HCT116 (cell line): ENCODE data around the gene CYP1A1. TPM values are rescaled to one million over a fixed set of nuclear protein-coding genes. Genes with fewer than 3 reads are reported as not detected.
"Not testable (repeated sequence)": the region's sequence is repeated elsewhere in the genome, so short reads cannot be mapped to it uniquely, and the experiment has no call there.

ENCODE experiments used
- ATAC-seq: fragments of 200-7000 bp; cut with Tn5 transposase; 2 replicates; pipeline ENCODE4 v1.9.1; 2020; ENCODE audit warnings: mild to moderate bottlenecking, moderate library complexity
- BruUV-seq: library from RNA; stranded (reverse); fragments of 400-500 nt; replicated peaks from 2 replicates; lab custom pipeline; 2021; lab: Mats Ljungman, UMichigan
- CTCF ChIA-PET: fragments of 300-600 bp; sonication (Branson Sonifier 250); formaldehyde crosslinking; loops from one replicate; lab custom pipeline; 2021; ENCODE audit warnings: antibody characterized with exemption; lab: Charles Lee
- POLR2A ChIA-PET: fragments of 300-600, 350-600 bp; sonication (Branson Sonifier 250); formaldehyde crosslinking; loops from one replicate; lab custom pipeline; 2021; ENCODE audit warnings: antibody characterized with exemption; lab: Charles Lee
- RAD21 ChIA-PET, 2 experiments: fragments of 300-600 bp; sonication (Branson Sonifier 250); formaldehyde crosslinking; loops; one replicate each; lab custom pipeline; 2023; ENCODE audit warnings: low total read pairs in 2 of 2; ENCODE audit not compliant: uncharacterized antibody in 2 of 2, unreplicated experiment in 2 of 2, low non-redundant PET in 1 of 2; lab: Charles Lee
- DNase-seq: peaks from one replicate; pipeline ENCODE4 v3.0.0-alpha.2; 2010; ENCODE audit warnings: low read depth, low spot score
- H2AFZ ChIP-seq: fragments of 200-600 bp; shearing (Covaris generic), sonication (generic); 2 replicates; pipeline ENCODE4 v1.6.1; 2017; ENCODE audit warnings: low read depth, mixed run types, mixed read lengths, antibody characterized with exemption, low read length; ENCODE audit not compliant: poor library complexity, severe bottlenecking
- H3K27ac ChIP-seq: 2 replicates; pipeline ENCODE4 v1.5.1; 2012; ENCODE audit warnings: low read depth, low read length
- H3K27me3 ChIP-seq: fragments of 200-600 bp; sonication (generic); 2 replicates; pipeline ENCODE4 v1.6.1; 2016; ENCODE audit warnings: mixed run types, low read length, mixed read lengths; ENCODE audit not compliant: insufficient read depth
- H3K36me3 ChIP-seq, 2 experiments: fragments of 200-500 bp in 1 of 2; fragments of 200-600 bp in 1 of 2; sonication (Bioruptor generic) in 1 of 2; sonication (generic) in 1 of 2; 2 replicates each; pipeline versions ENCODE4 v1.5.1 to v1.6.1; 2014 to 2016; ENCODE audit warnings: low read length in 2 of 2, inconsistent platforms in 1 of 2, mixed read lengths in 1 of 2, mixed run types in 1 of 2; ENCODE audit not compliant: insufficient read depth in 2 of 2, control insufficient read depth in 1 of 2
- H3K4me1 ChIP-seq, 2 experiments: fragments of 200-600 bp in 1 of 2; sonication (generic) in 1 of 2; 2 replicates each; pipeline versions ENCODE4 v1.5.1 to v1.6.1; 2012 to 2017; ENCODE audit warnings: low read length in 2 of 2, inconsistent platforms in 1 of 2, mild to moderate bottlenecking in 1 of 2, mixed read lengths in 1 of 2, mixed run types in 1 of 2, moderate library complexity in 1 of 2; ENCODE audit not compliant: insufficient read depth in 2 of 2, control insufficient read depth in 1 of 2
- H3K4me2 ChIP-seq: fragments of 200-600 bp; sonication (generic); 2 replicates; pipeline ENCODE4 v1.6.1; 2017; ENCODE audit warnings: mixed run types, low read length, mixed read lengths
- H3K4me3 ChIP-seq, 2 experiments: fragments of 200-600 bp in 1 of 2; sonication (generic) in 1 of 2; replicated peaks in 1 of 2; 2 replicates each; pipeline ENCODE4 v1.5.1; 2011 to 2016; ENCODE audit warnings: low read length in 2 of 2, control low read depth in 1 of 2, low read depth in 1 of 2, mild to moderate bottlenecking in 1 of 2, mixed read lengths in 1 of 2, mixed run types in 1 of 2
- H3K79me2 ChIP-seq: fragments of 200-600 bp; sonication (generic); 2 replicates; pipeline ENCODE4 v1.6.1; 2017; ENCODE audit warnings: mild to moderate bottlenecking, mixed run types, low read length, moderate library complexity, mixed read lengths; ENCODE audit not compliant: insufficient read depth
- H3K9ac ChIP-seq: fragments of 200-600 bp; sonication (generic); 2 replicates; pipeline ENCODE4 v1.6.1; 2016; ENCODE audit warnings: low read length, mixed read lengths
- H3K9me2 ChIP-seq: fragments of 200-600 bp; sonication (generic), shearing (Covaris generic); 2 replicates; pipeline ENCODE4 v1.6.1; 2017; ENCODE audit warnings: mixed run types, mild to moderate bottlenecking, moderate library complexity; ENCODE audit not compliant: insufficient read depth
- H3K9me3 ChIP-seq, 2 experiments: fragments of 200-500 bp in 1 of 2; fragments of 200-600 bp in 1 of 2; sonication (Bioruptor generic) in 1 of 2; sonication (generic) in 1 of 2; 2 replicates each; pipeline ENCODE4 v1.6.1; 2014 to 2017; ENCODE audit warnings: low read length in 2 of 2, mixed read lengths in 2 of 2, inconsistent platforms in 1 of 2, low read depth in 1 of 2, mild to moderate bottlenecking in 1 of 2, mixed run types in 1 of 2, moderate library complexity in 1 of 2; ENCODE audit not compliant: control insufficient read depth in 1 of 2, insufficient read depth in 1 of 2
- H4K20me1 ChIP-seq: fragments of 200-600 bp; sonication (generic), shearing (Covaris generic); 2 replicates; pipeline ENCODE4 v1.6.1; 2017; ENCODE audit warnings: mixed run types, mild to moderate bottlenecking, moderate library complexity; ENCODE audit not compliant: insufficient read depth
- CBX3 ChIP-seq: IDR thresholded peaks from 2 replicates; pipeline ENCODE4 v1.6.1; 2012; ENCODE audit warnings: low read depth
- CEBPB ChIP-seq: IDR thresholded peaks from 2 replicates; pipeline ENCODE4 v1.6.1; 2012; ENCODE audit warnings: low read depth
- CTCF ChIP-seq, 3 experiments: fragments of 200-600 bp in 1 of 3; sonication (generic) in 1 of 3; IDR thresholded peaks in 2 of 3; conservative IDR thresholded peaks in 1 of 3; 2 replicates each; pipeline ENCODE4 v1.5.1; 2012 to 2017; ENCODE audit warnings: low read depth in 2 of 3, low read length in 2 of 3, antibody characterized with exemption in 1 of 3, borderline replicate concordance in 1 of 3, control low read depth in 1 of 3, mild to moderate bottlenecking in 1 of 3, mixed read lengths in 1 of 3, mixed run types in 1 of 3, moderate library complexity in 1 of 3; ENCODE audit not compliant: insufficient read depth in 1 of 3
- EGR1 ChIP-seq: IDR thresholded peaks from 2 replicates; pipeline ENCODE4 v1.6.1; 2012; ENCODE audit warnings: low read depth
- JUND ChIP-seq: IDR thresholded peaks from 2 replicates; pipeline ENCODE4 v1.6.1; 2012
- MAX ChIP-seq: IDR thresholded peaks from 2 replicates; pipeline ENCODE4 v1.6.1; 2012
- RAD21 ChIP-seq: IDR thresholded peaks from 2 replicates; pipeline ENCODE4 v1.6.1; 2012; ENCODE audit warnings: low read depth, mild to moderate bottlenecking
- REST ChIP-seq: IDR thresholded peaks from 2 replicates; pipeline ENCODE4 v1.6.1; 2012; ENCODE audit warnings: low read depth
- SRF ChIP-seq: IDR thresholded peaks from 2 replicates; pipeline ENCODE4 v1.6.1; 2012; ENCODE audit warnings: low read depth
- TCF7L2 ChIP-seq: IDR thresholded peaks from 2 replicates; pipeline ENCODE4 v1.7.0; 2011; ENCODE audit warnings: borderline replicate concordance, inconsistent platforms; ENCODE audit not compliant: insufficient read depth, insufficient read length; ENCODE audit errors: extremely low read depth
- YY1 ChIP-seq: IDR thresholded peaks from 2 replicates; pipeline ENCODE4 v1.6.1; 2011; ENCODE audit warnings: low read length, low read depth, moderate library complexity, mild to moderate bottlenecking; ENCODE audit not compliant: insufficient replicate concordance; ENCODE audit errors: extremely low read depth
- ZBTB33 ChIP-seq: IDR thresholded peaks from 2 replicates; pipeline ENCODE4 v1.6.1; 2011; ENCODE audit warnings: mild to moderate bottlenecking, low read length, moderate library complexity; ENCODE audit not compliant: insufficient replicate concordance; ENCODE audit errors: extremely low read depth
- ZFX ChIP-seq: fragments of 450-650 bp; IDR thresholded peaks from 2 replicates; pipeline ENCODE4 v1.6.1; 2017
- intact Hi-C: fragments of 100-400 bp; cut with micrococcal nuclease; formaldehyde crosslinking; loops from 2 replicates; pipeline ENCODE4 v1.10.0; 2022
- total RNA-seq: library from RNA; stranded (reverse); gene quantifications from one replicate; pipeline ENCODE4 v1.2.1, GENCODE V29; 2021; ENCODE audit not compliant: unreplicated experiment

The CYP1A1 gene
- total RNA-seq, 1 experiment from 2014 or later: 1.5 TPM

- no peaks in the 10 kb centered on the region for H3K79me2 ChIP-seq
- H3K4me3 ChIP-seq: no peak overlapping the region
- H2AFZ ChIP-seq: no peak overlapping the region
- no peak overlapping the region for H3K27ac ChIP-seq
- TF ChIP-seq MAX (no peak), TCF7L2 (no peak), RAD21 (no peak), CEBPB (no peak), JUND (no peak), CBX3 (no peak), ZBTB33 (no peak), EGR1 (no peak), YY1 (no peak), REST (no peak), SRF (no peak), CTCF (IDR thresholded peaks at IDR 0.05 in 2 of 3, conservative IDR thresholded peaks at IDR 0.05 in 1 of 3; ENCODE audit: borderline replicate concordance in 1 of 3, insufficient read depth in 1 of 3, low read depth in 2 of 3, low read length in 2 of 3) (no peak), ZFX (no peak)
- no peaks in the 10 kb centered on the region for H3K9me2 ChIP-seq
- no peak for ATAC-seq
- CTCF ChIA-PET: no interaction called here
- no peaks in the 10 kb centered on the region for H3K9me3 ChIP-seq
- RAD21 ChIA-PET: no interaction called here
- no peaks in the 10 kb centered on the region for H4K20me1 ChIP-seq
- POLR2A ChIA-PET: no interaction called here
- H3K27me3 ChIP-seq: no peaks in the 10 kb centered on the region
- H3K4me2 ChIP-seq: no peak overlapping the region
- BruUV-seq: no TSS peak
- DNase-seq: no peak
- H3K4me1 ChIP-seq: peaks cover 2 to 39% of the 10 kb centered on the region in 2 experiments; a peak in 3 of 4 replicates
- intact Hi-C loops: no loop called here
- no peak overlapping the region for H3K9ac ChIP-seq
- no peaks in the 10 kb centered on the region for H3K36me3 ChIP-seq
Measured at GRCh38 chr15:74730619-74731316, 5.4 kb upstream of the CYP1A1 start.

GRCh38 chr15:74729372-74729771, 4.0 kb upstream of the CYP1A1 start:
- H3K36me3 ChIP-seq, RAD21 ChIA-PET, H4K20me1 ChIP-seq, H3K4me3 ChIP-seq, ATAC-seq, H3K27me3 ChIP-seq, BruUV-seq, H3K9me2 ChIP-seq, CTCF ChIA-PET, DNase-seq, H3K4me2 ChIP-seq, H3K9me3 ChIP-seq, H3K79me2 ChIP-seq, intact Hi-C loops, H3K27ac ChIP-seq, POLR2A ChIA-PET, H3K9ac ChIP-seq, H2AFZ ChIP-seq: not testable (repeated sequence)
- H3K4me1 ChIP-seq: peaks cover 11 to 49% of the 10 kb centered on the region in 2 experiments; a peak in 3 of 4 replicates
